DMS79 treated with DMSO at 0.1 percent for 48 hours (cell line): Measurements from ENCODE around the gene TAPBPL.
"Not testable (repeated sequence)": the region's sequence is repeated elsewhere in the genome, so short reads cannot be mapped to it uniquely, and the experiment has no call there.

Source experiments
- DNase-seq: peaks from one replicate; lab custom pipeline; 2025; lab: John Stamatoyannopoulos, UW

Gene TAPBPL, protein sequence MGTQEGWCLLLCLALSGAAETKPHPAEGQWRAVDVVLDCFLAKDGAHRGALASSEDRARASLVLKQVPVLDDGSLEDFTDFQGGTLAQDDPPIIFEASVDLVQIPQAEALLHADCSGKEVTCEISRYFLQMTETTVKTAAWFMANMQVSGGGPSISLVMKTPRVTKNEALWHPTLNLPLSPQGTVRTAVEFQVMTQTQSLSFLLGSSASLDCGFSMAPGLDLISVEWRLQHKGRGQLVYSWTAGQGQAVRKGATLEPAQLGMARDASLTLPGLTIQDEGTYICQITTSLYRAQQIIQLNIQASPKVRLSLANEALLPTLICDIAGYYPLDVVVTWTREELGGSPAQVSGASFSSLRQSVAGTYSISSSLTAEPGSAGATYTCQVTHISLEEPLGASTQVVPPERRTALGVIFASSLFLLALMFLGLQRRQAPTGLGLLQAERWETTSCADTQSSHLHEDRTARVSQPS

GRCh38 chr12:6451348-6452244, at the start of gene TAPBPL:
Gene TAPBPL (plus strand): TSS chr12:6452042. CDS start chr12:6452249, 207 bp downstream.
- DNase-seq: peak; percentile 94

DNA sequence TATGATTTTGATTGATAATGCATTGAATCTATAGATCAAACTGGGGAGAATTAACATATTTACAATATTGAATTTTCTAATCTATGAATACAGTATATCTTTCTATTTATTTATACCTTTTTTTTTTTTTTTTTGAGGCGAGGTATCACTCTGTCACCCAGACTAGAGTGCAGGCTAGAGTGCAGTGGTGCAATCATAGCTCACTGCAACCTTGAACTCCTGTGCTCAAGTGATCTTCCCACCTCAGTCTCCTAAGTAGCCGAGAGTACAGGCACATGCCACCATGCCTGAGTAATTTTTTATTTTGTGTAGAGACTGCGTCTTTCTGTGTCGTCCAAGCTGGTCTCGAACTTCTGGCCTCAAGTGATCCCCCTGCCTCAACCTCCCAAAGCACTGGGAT, 47.5 kb upstream of the TAPBPL start:
- DNase-seq: no peak

GRCh38 chr12:6405963-6406362, 45.9 kb upstream of the TAPBPL start:
- no peak for DNase-seq

DNA sequence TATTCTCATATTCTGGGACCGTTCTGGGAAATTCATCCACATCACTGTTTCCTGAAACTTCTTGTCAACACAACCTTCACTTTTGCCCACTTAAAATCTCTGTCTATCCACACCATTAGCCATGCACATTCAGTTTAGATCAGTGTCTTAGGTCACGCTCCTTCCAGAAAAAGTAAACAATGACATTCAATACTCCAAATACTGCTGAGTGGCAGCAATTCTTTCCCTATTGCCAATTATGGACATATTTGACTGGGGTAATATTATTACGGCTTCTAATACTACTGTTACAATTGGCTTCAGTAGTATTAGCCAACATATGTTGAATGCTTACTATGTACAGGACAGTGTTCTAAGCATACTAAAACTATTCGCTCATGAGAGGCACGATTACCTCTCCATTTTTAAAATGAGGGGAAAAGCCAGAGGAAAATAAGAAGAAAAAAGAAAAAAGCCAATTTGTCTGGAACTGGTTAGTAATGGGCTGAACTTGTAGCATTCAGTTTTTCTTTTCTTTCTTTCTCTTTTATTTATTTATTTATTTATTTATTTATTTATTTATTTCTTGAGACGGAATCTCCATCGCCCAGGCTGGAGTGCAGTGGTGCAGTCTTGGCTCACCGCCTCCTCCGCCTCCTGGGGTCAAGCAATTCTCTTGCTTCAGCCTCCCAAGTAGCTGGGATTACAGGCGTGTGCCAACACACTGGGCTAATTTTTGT, 44.4 kb upstream of the TAPBPL start:
- no peak for DNase-seq

DNA sequence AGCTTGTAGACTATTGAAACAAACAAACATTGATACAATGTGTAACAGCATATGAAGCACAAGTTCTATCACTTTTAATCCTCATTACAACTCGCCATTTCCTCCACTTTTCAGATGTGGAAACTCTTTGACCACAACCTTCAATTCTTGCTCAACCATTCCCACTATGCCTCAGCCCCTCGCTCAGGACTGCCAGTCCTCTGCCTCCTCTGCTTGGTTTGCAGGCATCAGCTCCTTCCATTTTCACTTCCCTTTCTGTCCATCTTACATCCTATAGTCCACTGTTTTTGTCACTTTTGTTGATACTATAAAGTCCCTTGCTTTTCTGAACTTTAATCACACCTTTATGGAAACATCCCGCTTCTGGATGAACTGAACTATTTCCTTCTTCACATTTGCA, 35.2 kb upstream of the TAPBPL start:
- DNase-seq: no peak

- no peak for DNase-seq
These were observed 33.0 kb upstream of the TAPBPL start for GRCh38 chr12:6418796-6419195.

DNA sequence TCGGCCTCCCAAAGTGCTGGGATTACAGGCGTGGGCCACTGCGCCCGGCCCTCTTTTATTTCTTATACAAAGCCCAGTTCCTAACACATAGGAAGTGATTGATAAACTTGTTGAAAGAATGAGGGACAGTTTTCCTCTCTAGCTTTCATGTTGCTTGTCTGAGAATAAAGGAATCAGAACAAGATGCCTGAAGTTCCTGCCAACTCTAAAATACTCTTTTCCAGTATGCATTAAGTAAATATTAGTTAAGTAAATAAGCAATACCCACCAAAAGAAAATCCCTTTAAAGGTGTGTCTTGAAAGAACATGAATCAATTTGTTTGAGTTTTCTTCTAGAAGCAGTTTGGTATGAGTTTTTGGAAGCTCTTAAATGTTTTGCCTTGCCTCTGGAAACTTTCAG, 31.5 kb upstream of the TAPBPL start:
- no peak for DNase-seq

- DNase-seq: peak; percentile 83
These were observed 28.4 kb upstream of the TAPBPL start for GRCh38 chr12:6423267-6424007.

GRCh38 chr12:6424008-6424347, 27.9 kb upstream of the TAPBPL start:
- no peak for DNase-seq

DNA sequence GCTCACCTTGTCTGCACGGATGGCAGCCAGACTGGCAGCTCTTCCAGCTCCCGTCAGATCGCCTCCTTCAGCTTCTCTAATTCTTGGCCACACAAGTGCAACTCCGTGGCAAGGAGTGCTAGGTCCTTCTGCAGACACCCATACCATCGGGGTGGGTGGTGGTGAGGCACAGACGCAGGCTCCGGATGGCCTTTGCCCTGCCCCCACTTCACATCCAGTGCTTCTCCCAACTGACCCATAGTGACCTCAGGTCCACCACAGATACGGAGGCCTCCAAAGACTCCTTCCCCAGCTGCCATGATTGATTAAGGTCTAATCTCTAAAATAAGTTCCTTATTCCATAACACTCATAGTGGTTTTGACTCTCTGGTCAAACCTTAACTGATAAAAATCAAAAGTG, 27.0 kb upstream of the TAPBPL start:
- no peak for DNase-seq

- no peak for DNase-seq
These were observed 26.0 kb upstream of the TAPBPL start for GRCh38 chr12:6425590-6426531.

GRCh38 chr12:6426882-6427671, 24.8 kb upstream of the TAPBPL start:
- no peak for DNase-seq

- DNase-seq: not testable (repeated sequence)
These were observed 24.0 kb upstream of the TAPBPL start for GRCh38 chr12:6427796-6428195.

DNA sequence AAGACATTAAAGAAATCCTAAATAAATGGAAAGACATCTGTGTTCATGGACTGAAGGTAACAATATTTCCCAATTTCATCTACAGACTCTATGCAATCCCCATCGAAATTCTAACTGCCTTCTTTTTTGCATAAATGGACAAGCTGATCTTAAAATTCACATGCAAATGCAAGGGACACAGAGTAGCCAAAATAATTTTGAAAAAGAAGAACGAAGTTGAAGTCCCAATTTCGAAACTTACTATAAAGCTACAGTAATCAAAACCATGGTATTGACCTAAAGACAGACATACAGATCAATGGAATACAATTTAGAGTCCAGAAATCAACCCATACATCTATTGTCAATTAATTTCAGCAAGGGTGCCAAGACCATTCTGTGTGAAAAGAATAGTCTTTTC, 23.5 kb upstream of the TAPBPL start:
- no peak for DNase-seq

GRCh38 chr12:6430124-6430989, 21.5 kb upstream of the TAPBPL start:
- DNase-seq: no peak

DNA sequence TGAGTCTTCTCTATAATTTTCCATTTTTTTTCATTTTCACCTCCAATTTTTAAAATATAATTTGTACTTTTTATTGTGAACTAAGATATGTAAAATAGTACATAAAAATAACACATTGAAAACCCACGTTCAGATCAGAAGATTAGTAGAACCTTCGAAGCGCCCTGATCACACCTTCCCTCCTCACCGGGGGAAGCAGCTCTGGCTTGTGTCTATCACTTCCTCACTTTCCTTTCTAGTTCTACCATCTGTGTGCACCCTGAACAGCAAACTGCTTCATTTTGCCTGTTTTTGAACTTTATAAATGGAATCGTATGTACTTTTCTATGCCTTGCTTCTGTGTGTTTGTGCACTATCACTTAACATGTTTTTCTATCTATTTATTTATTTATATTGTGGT, 18.9 kb upstream of the TAPBPL start:
- DNase-seq: no peak

GRCh38 chr12:6434205-6435140, 17.4 kb upstream of the TAPBPL start:
- no peak for DNase-seq
